Endothelial cell of umbilical vein (primary cell): ENCODE data around the gene LSM5. TPM values are rescaled to one million over a fixed set of nuclear protein-coding genes. Genes with fewer than 3 reads are reported as not detected.

Experiments
- BruUV-seq: library from RNA; stranded (reverse); fragments of 400-500 nt; replicated peaks from 2 replicates; lab custom pipeline; 2021; lab: Mats Ljungman, UMichigan
- CTCF ChIA-PET: fragments of 300-600, 350-600 bp; sonication (Branson Sonifier 250); formaldehyde crosslinking; loops from one replicate; lab custom pipeline; 2021; ENCODE audit warnings: antibody characterized with exemption, inconsistent platforms; lab: Charles Lee
- POLR2A ChIA-PET: fragments of 300-600, 350-600 bp; sonication (Branson Sonifier 250); formaldehyde crosslinking; loops from one replicate; lab custom pipeline; 2021; ENCODE audit warnings: antibody characterized with exemption, inconsistent platforms; lab: Charles Lee
- DNase-seq: peaks from one replicate; pipeline ENCODE4 v3.0.0-alpha.2; 2011; ENCODE audit warnings: low read depth, low spot score
- FAIRE-seq: peaks from 2 replicates; lab custom pipeline; 2011; peaks lifted over from hg19 to GRCh38; lab: Jason Lieb, UNC
- H2AFZ ChIP-seq: 2 replicates; pipeline ENCODE4 v1.6.0; 2012; ENCODE audit warnings: low read depth, low read length, control low read depth, inconsistent platforms
- H3K27ac ChIP-seq: 2 replicates; pipeline ENCODE4 v1.5.1; 2011; ENCODE audit warnings: low read depth, mild to moderate bottlenecking, control low read depth, low read length, moderate library complexity; ENCODE audit not compliant: insufficient read depth
- H3K27me3 ChIP-seq, 2 experiments: 2 replicates each; pipeline versions ENCODE4 v1.6.0 to v1.6.1; 2011; ENCODE audit warnings: low read length in 2 of 2, mixed read lengths in 1 of 2; ENCODE audit not compliant: control insufficient read depth in 2 of 2, insufficient read depth in 2 of 2
- H3K36me3 ChIP-seq, 2 experiments: 2 replicates in 1 of 2; 3 replicates in 1 of 2; pipeline ENCODE4 v1.5.1; 2011; ENCODE audit warnings: low read length in 2 of 2, mild to moderate bottlenecking in 1 of 2, moderate library complexity in 1 of 2; ENCODE audit not compliant: control insufficient read depth in 2 of 2, insufficient read depth in 2 of 2; ENCODE audit errors: extremely low read depth in 1 of 2
- H3K4me1 ChIP-seq: 3 replicates; pipeline ENCODE4 v1.5.1; 2011; ENCODE audit warnings: mild to moderate bottlenecking, low read length; ENCODE audit not compliant: control insufficient read depth, insufficient read depth; ENCODE audit errors: extremely low read depth
- H3K4me2 ChIP-seq: 2 replicates; pipeline ENCODE4 v1.6.1; 2011; ENCODE audit warnings: low read length, control low read depth, mixed read lengths; ENCODE audit not compliant: insufficient read depth
- H3K4me3 ChIP-seq, 3 experiments: fragments of 200-600 bp in 1 of 3; sonication (generic), shearing (Covaris generic) in 1 of 3; replicated peaks in 1 of 3; 2 replicates each; pipeline ENCODE4 v1.5.1; 2011 to 2016; ENCODE audit warnings: control low read depth in 3 of 3, low read length in 3 of 3, mild to moderate bottlenecking in 2 of 3, inconsistent platforms in 1 of 3, low read depth in 1 of 3, moderate library complexity in 1 of 3; ENCODE audit not compliant: insufficient read depth in 1 of 3
- H3K79me2 ChIP-seq: 2 replicates; pipeline ENCODE4 v1.6.0; 2012; ENCODE audit warnings: low read length, inconsistent platforms; ENCODE audit not compliant: control insufficient read depth, insufficient read depth
- H3K9ac ChIP-seq: replicated peaks from 2 replicates; pipeline ENCODE3; 2011; ENCODE audit warnings: low read length, control low read depth; ENCODE audit not compliant: insufficient read depth; ENCODE audit errors: extremely low read depth
- H3K9me1 ChIP-seq: replicated peaks from 3 replicates; pipeline ENCODE4 v1.6.0; 2011; ENCODE audit warnings: mild to moderate bottlenecking, low read length; ENCODE audit not compliant: control insufficient read depth, insufficient read depth; ENCODE audit errors: extremely low read depth
- H3K9me3 ChIP-seq: replicated peaks from 2 replicates; pipeline ENCODE4 v1.5.1; 2012; ENCODE audit warnings: low read length, inconsistent platforms; ENCODE audit not compliant: control insufficient read depth, insufficient read depth
- H4K20me1 ChIP-seq: replicated peaks from 2 replicates; pipeline ENCODE3; 2011; ENCODE audit warnings: mild to moderate bottlenecking, low read length; ENCODE audit not compliant: control insufficient read depth, insufficient read depth; ENCODE audit errors: extremely low read depth
- EZH2 ChIP-seq: IDR thresholded peaks from 2 replicates; pipeline ENCODE4 v1.6.1; 2012; ENCODE audit warnings: borderline replicate concordance, low read depth, mild to moderate bottlenecking, moderate library complexity, low read length, inconsistent platforms; ENCODE audit not compliant: severe bottlenecking
- FOS ChIP-seq: IDR thresholded peaks from 2 replicates; pipeline ENCODE4 v1.6.1; 2011; ENCODE audit warnings: mild to moderate bottlenecking, low read length, moderate library complexity, borderline replicate concordance; ENCODE audit not compliant: insufficient read depth
- GATA2 ChIP-seq: IDR thresholded peaks from 2 replicates; pipeline ENCODE4 v1.7.0; 2011; ENCODE audit warnings: low read depth, mild to moderate bottlenecking, moderate library complexity, mixed read lengths, low read length; ENCODE audit not compliant: insufficient read length, insufficient read depth
- JUN ChIP-seq: IDR thresholded peaks from 2 replicates; pipeline ENCODE4 v1.6.1; 2011; ENCODE audit warnings: borderline replicate concordance, low read depth; ENCODE audit not compliant: insufficient read length, insufficient read depth
- MAX ChIP-seq: IDR thresholded peaks from 2 replicates; pipeline ENCODE4 v1.6.1; 2011; ENCODE audit not compliant: insufficient read depth, insufficient read length
- MYC ChIP-seq: IDR thresholded peaks from one replicate; pipeline ENCODE4 v1.6.1; 2011; ENCODE audit warnings: mild to moderate bottlenecking, low read depth, low read length
- POLR2A ChIP-seq: IDR thresholded peaks from 2 replicates; pipeline ENCODE4 v1.6.1; 2012; ENCODE audit warnings: low read depth, mild to moderate bottlenecking, control low read depth, low read length
- POLR2AphosphoS5 ChIP-seq: IDR thresholded peaks from 2 replicates; pipeline ENCODE4 v1.6.1; 2012; ENCODE audit warnings: low read depth, mild to moderate bottlenecking, control low read depth, low read length, moderate library complexity; ENCODE audit not compliant: insufficient read depth
- dilution Hi-C: fragments of 300-500 bp; cut with MboI; formaldehyde crosslinking; loops from one replicate; pipeline ENCODE4 v1.15.0; 2019; ENCODE audit warnings: low sequenced_read_pairs; ENCODE audit not compliant: extremely low pct_ligation_motif_present
- intact Hi-C: fragments of 100-400 bp; cut with micrococcal nuclease; formaldehyde crosslinking; loops from one replicate; pipeline ENCODE4 v1.10.0; 2022
- polyA plus RNA-seq, 4 experiments: library from polyadenylated mRNA; depleted of rRNA in 3 of 4; stranded (reverse) in 3 of 4; unstranded in 1 of 4; fragments of >200 nt; gene quantifications; 2 replicates each; pipeline versions ENCODE4 v1.2.1 to v1.2.3, GENCODE V29; 2011 to 2012; ENCODE audit warnings: missing spikeins in 1 of 4
- total RNA-seq: library from RNA; stranded (reverse); gene quantifications from 2 replicates; pipeline ENCODE4 v1.2.3, GENCODE V29; 2021
- TF ChIP-seq, protein P1 (sequence below), 2 donors: IDR thresholded peaks; 1 replicate in 1 of 2; 2 replicates in 1 of 2; pipeline ENCODE4 v1.5.1; 2011; ENCODE audit warnings: low read length in 2 of 2, mild to moderate bottlenecking in 2 of 2, moderate library complexity in 2 of 2, control low read depth in 1 of 2, inconsistent platforms in 1 of 2, low read depth in 1 of 2; ENCODE audit not compliant: insufficient read depth in 1 of 2; ENCODE audit errors: extremely low read depth in 1 of 2

The LSM5 gene
- total and polyA plus RNA-seq, 2 donors (not counting 3 experiments of a cell fraction or from before 2014, with no cell fraction given): 36.3 to 68.1 TPM

DNA sequence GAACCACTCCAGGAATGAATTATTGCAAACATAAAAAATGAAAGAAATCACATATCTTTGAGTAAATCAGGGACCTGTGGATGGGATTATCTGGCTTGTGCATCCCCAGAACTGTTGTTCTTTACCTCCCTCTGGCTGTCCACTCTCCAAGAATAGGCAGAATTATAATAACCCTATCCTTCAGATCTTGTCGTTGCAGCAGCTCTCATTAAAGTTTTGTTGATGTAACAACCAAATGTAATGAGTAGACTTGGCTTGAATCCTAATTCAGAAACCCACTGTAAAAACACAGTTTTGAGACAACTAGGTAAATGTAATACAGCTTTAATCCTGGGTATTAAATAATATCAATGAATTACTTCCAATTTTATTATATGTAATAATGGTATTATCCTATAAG lies 16.2 kb downstream of the LSM5 start:
- H4K20me1 ChIP-seq: no peaks in the 10 kb centered on the region
- DNase-seq: no peak
- ChIA-PET POLR2A (no interaction called here), CTCF (interaction anchor here (2.4 kb wide), 1 partner anchor 263 kb away, joined by 12 read pairs; no protein-coding TSS in a partner anchor)
- no peaks in the 10 kb centered on the region for H3K9me3 ChIP-seq
- no peak overlapping the region for H2AFZ ChIP-seq
- H3K4me3 ChIP-seq: no peak overlapping the region
- BruUV-seq: no TSS peak
- intact Hi-C loops (no loop called here), dilution Hi-C loops (no loop called here)
- H3K27me3 ChIP-seq: peaks cover 0 to 3% of the 10 kb centered on the region in 2 experiments
- H3K9me1 ChIP-seq: no peaks in the 10 kb centered on the region
- peaks cover 6% of the 10 kb centered on the region for H3K4me1 ChIP-seq
- H3K79me2 ChIP-seq: no peaks in the 10 kb centered on the region
- no peaks in the 10 kb centered on the region for H3K36me3 ChIP-seq
- no peak overlapping the region for H3K27ac ChIP-seq
- no peak overlapping the region for H3K4me2 ChIP-seq
- no peak overlapping the region for H3K9ac ChIP-seq
- TF ChIP-seq EZH2: no peak
- no peak for TF ChIP-seq POLR2AphosphoS5
- no peak for TF ChIP-seq JUN
- TF ChIP-seq GATA2: no peak
- no peak for TF ChIP-seq POLR2A
- no peak for TF ChIP-seq MAX
- TF ChIP-seq FOS: no peak
- no peak for TF ChIP-seq MYC
- TF ChIP-seq, protein P1, sequence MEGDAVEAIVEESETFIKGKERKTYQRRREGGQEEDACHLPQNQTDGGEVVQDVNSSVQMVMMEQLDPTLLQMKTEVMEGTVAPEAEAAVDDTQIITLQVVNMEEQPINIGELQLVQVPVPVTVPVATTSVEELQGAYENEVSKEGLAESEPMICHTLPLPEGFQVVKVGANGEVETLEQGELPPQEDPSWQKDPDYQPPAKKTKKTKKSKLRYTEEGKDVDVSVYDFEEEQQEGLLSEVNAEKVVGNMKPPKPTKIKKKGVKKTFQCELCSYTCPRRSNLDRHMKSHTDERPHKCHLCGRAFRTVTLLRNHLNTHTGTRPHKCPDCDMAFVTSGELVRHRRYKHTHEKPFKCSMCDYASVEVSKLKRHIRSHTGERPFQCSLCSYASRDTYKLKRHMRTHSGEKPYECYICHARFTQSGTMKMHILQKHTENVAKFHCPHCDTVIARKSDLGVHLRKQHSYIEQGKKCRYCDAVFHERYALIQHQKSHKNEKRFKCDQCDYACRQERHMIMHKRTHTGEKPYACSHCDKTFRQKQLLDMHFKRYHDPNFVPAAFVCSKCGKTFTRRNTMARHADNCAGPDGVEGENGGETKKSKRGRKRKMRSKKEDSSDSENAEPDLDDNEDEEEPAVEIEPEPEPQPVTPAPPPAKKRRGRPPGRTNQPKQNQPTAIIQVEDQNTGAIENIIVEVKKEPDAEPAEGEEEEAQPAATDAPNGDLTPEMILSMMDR (IDR thresholded peaks at IDR 0.05; ENCODE audit: extremely low read depth in 1 of 2, insufficient read depth in 1 of 2, low read depth in 1 of 2, low read length in 2 of 2): no peak
- no peak for FAIRE-seq
